Keratinocyte (primary cell): ENCODE results near the gene MIA3. TPM values are rescaled to one million over a fixed set of nuclear protein-coding genes. Genes with fewer than 3 reads are reported as not detected.
A peak's percentile ranks its signal among the peaks of the same experiment; 100 is the strongest.

Experiments used
- DNase-seq: peaks from one replicate; pipeline ENCODE4 v3.0.0-alpha.2; 2011; ENCODE audit warnings: low read depth, missing footprints, low spot score
- FAIRE-seq: peaks from 2 replicates; lab custom pipeline; 2011; peaks lifted over from hg19 to GRCh38; lab: Jason Lieb, UNC
- H2AFZ ChIP-seq: 2 replicates; pipeline ENCODE4 v1.6.0; 2012; ENCODE audit warnings: low read length, control low read depth, inconsistent platforms; ENCODE audit not compliant: control insufficient read depth
- H3K27ac ChIP-seq: 2 replicates; pipeline ENCODE4 v1.5.1; 2011; ENCODE audit warnings: low read length; ENCODE audit not compliant: control insufficient read depth, insufficient read depth
- H3K27me3 ChIP-seq: 3 replicates; pipeline ENCODE4 v1.6.0; 2011; ENCODE audit warnings: low read length; ENCODE audit not compliant: control insufficient read depth, insufficient read depth; ENCODE audit errors: extremely low read depth
- H3K36me3 ChIP-seq, 2 experiments: 2 replicates in 1 of 2; 3 replicates in 1 of 2; pipeline ENCODE4 v1.5.1; 2011; ENCODE audit warnings: low read length in 2 of 2, mild to moderate bottlenecking in 1 of 2; ENCODE audit not compliant: control insufficient read depth in 2 of 2, insufficient read depth in 2 of 2; ENCODE audit errors: extremely low read depth in 1 of 2
- H3K4me1 ChIP-seq: 3 replicates; pipeline ENCODE4 v1.5.1; 2011; ENCODE audit warnings: low read length; ENCODE audit not compliant: control insufficient read depth, insufficient read depth; ENCODE audit errors: extremely low read depth
- H3K4me2 ChIP-seq: 3 replicates; pipeline ENCODE4 v1.6.0; 2011; ENCODE audit warnings: low read depth, low read length; ENCODE audit not compliant: control insufficient read depth, insufficient read depth; ENCODE audit errors: extremely low read depth
- H3K4me3 ChIP-seq, 3 experiments: fragments of 200-600 bp in 1 of 3; sonication (generic) in 1 of 3; 2 replicates in 2 of 3; 3 replicates in 1 of 3; pipeline ENCODE4 v1.5.1; 2011 to 2016; ENCODE audit warnings: low read length in 3 of 3, mild to moderate bottlenecking in 3 of 3, control low read depth in 2 of 3, inconsistent platforms in 1 of 3, low read depth in 1 of 3, mixed read lengths in 1 of 3, mixed run types in 1 of 3, moderate library complexity in 1 of 3; ENCODE audit not compliant: control insufficient read depth in 2 of 3, insufficient read depth in 2 of 3; ENCODE audit errors: extremely low read depth in 1 of 3
- H3K79me2 ChIP-seq: 2 replicates; pipeline ENCODE4 v1.6.0; 2012; ENCODE audit warnings: low read length; ENCODE audit not compliant: control insufficient read depth, insufficient read depth
- H3K9ac ChIP-seq: 3 replicates; pipeline ENCODE4 v1.6.0; 2011; ENCODE audit warnings: low read length; ENCODE audit not compliant: control insufficient read depth, insufficient read depth; ENCODE audit errors: extremely low read depth
- H3K9me1 ChIP-seq: 3 replicates; pipeline ENCODE4 v1.6.0; 2011; ENCODE audit warnings: low read length; ENCODE audit not compliant: control insufficient read depth, insufficient read depth; ENCODE audit errors: extremely low read depth
- H3K9me3 ChIP-seq: 2 replicates; pipeline ENCODE4 v1.5.1; 2012; ENCODE audit warnings: low read depth, low read length; ENCODE audit not compliant: control insufficient read depth
- H4K20me1 ChIP-seq: 3 replicates; pipeline ENCODE4 v1.6.0; 2011; ENCODE audit warnings: low read length; ENCODE audit not compliant: control insufficient read depth, insufficient read depth; ENCODE audit errors: extremely low read depth
- EZH2 ChIP-seq: IDR thresholded peaks from one replicate; pipeline ENCODE4 v1.6.1; 2012; ENCODE audit warnings: inconsistent platforms, mild to moderate bottlenecking, low read length, moderate library complexity
- dilution Hi-C: fragments of 300-500 bp; cut with MboI; formaldehyde crosslinking; loops from one replicate; pipeline ENCODE4 v1.7.0; 2020; ENCODE audit warnings: low sequenced_read_pairs; ENCODE audit not compliant: extremely low pct_ligation_motif_present
- polyA plus RNA-seq, 5 experiments: library from polyadenylated mRNA; depleted of rRNA in 3 of 5; stranded (reverse) in 3 of 5; stranded (forward) in 1 of 5; unstranded in 1 of 5; fragments of >200 nt; gene quantifications; 1 replicate in 1 of 5; 2 replicates in 3 of 5; 3 replicates in 1 of 5; pipeline versions ENCODE4 v1.2.1 to v1.2.3, GENCODE V29; 2011 to 2012; ENCODE audit warnings: missing spikeins in 2 of 5, low read depth in 1 of 5, low replicate concordance in 1 of 5
- TF ChIP-seq, protein P1 (sequence below), 3 experiments: IDR thresholded peaks in 1 of 3; conservative IDR thresholded peaks in 1 of 3; optimal IDR thresholded peaks in 1 of 3; 2 replicates in 2 of 3; 3 replicates in 1 of 3; pipeline versions ENCODE3 to v1.5.1; 2011; ENCODE audit warnings: low read length in 3 of 3, mild to moderate bottlenecking in 3 of 3, moderate library complexity in 2 of 3, control low read depth in 1 of 3, inconsistent platforms in 1 of 3; ENCODE audit not compliant: insufficient read depth in 2 of 3; ENCODE audit errors: extremely low read depth in 1 of 3

Gene MIA3
- polyA plus RNA-seq, 1 donor (not counting 4 experiments of a cell fraction or from before 2014, with no cell fraction given) = 29.4 TPM

DNA sequence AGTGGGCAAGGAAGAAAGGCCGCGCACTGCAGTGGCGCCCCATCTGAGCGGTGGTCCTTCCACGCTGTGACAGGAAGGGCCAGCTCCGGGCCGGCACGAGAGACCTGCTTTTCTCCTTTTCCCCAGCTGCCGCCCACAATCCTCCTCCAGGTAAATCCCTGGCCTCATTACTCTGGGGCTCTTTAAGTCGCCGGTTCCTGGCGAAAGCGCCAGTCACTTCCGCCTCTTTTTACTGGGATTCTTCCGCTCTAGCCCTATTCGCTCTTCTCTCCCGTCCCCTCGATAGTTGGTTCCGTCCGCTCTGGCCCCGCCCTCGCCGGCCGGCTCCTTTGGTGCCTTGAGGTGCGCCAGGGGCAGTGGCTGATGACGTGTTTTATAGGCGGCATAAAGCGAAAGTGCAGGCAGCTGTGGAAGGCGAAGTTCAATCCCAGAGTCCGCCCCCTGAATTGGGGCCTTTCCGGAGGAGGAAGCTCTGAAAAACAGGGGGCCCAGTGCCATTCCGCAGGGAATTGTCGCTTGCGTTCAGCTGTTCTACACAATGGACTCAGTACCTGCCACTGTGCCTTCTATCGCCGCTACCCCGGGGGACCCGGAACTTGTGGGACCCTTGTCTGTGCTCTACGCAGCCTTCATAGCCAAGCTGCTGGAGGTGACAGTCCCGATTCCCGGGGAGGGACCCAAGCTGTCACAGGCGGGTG, 26.2 kb downstream of the MIA3 start:
- no peak for TF ChIP-seq EZH2
- TF ChIP-seq, protein P1, sequence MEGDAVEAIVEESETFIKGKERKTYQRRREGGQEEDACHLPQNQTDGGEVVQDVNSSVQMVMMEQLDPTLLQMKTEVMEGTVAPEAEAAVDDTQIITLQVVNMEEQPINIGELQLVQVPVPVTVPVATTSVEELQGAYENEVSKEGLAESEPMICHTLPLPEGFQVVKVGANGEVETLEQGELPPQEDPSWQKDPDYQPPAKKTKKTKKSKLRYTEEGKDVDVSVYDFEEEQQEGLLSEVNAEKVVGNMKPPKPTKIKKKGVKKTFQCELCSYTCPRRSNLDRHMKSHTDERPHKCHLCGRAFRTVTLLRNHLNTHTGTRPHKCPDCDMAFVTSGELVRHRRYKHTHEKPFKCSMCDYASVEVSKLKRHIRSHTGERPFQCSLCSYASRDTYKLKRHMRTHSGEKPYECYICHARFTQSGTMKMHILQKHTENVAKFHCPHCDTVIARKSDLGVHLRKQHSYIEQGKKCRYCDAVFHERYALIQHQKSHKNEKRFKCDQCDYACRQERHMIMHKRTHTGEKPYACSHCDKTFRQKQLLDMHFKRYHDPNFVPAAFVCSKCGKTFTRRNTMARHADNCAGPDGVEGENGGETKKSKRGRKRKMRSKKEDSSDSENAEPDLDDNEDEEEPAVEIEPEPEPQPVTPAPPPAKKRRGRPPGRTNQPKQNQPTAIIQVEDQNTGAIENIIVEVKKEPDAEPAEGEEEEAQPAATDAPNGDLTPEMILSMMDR (optimal IDR thresholded peaks at IDR 0.05 in 1 of 3, IDR thresholded peaks at IDR 0.05 in 1 of 3, conservative IDR thresholded peaks at IDR 0.05 in 1 of 3; ENCODE audit: extremely low read depth in 1 of 3, insufficient read depth in 2 of 3, low read length in 3 of 3) = no peak
- Histone ChIP-seq H3K9me1 (no peaks in the 10 kb centered on the region), H3K9ac (peak overlapping the region; percentile 95), H4K20me1 (no peaks in the 10 kb centered on the region), H3K36me3 (peaks cover 4 to 8% of the 10 kb centered on the region in 2 experiments), H3K27me3 (no peaks in the 10 kb centered on the region), H3K4me2 (peak overlapping the region; percentile 100), H3K4me1 (peaks cover 6% of the 10 kb centered on the region), H3K27ac (peak overlapping the region; percentile 95), H3K9me3 (no peaks in the 10 kb centered on the region), H3K79me2 (peaks cover 12% of the 10 kb centered on the region), H2AFZ (peak overlapping the region; percentile 98), H3K4me3 (peak overlapping the region; percentile 78 to 100 (median 98))
- FAIRE-seq (peak; percentile 93), DNase-seq (peak; percentile 75)
- dilution Hi-C loops = no loop called here

DNA sequence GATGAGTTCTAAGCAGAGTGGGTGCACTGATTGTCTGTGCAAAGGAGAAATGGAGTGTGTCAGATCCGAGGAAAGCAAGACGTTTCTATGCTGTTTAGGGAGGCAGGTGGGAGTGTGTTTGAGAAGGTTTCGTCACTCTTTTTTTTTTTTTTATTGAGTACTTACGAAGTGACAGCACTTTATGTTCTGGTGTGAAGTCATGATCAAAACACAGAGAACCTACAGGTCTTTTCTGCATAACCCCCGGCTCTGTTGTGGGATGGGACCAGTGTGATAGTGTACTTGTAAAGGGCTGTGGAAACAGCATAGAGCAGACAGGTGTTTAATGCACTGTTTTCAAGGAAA, 26.7 kb downstream of the MIA3 start:
- peak overlapping the region; percentile 100 for H3K4me2 ChIP-seq
- DNase-seq (no peak), FAIRE-seq (no peak)
- peak overlapping the region; percentile 95 for H3K27ac ChIP-seq
- H3K4me3 ChIP-seq = peak overlapping the region; percentile 78 to 100 (median 98)
- peaks cover 6% of the 10 kb centered on the region for H3K4me1 ChIP-seq
- peaks cover 12% of the 10 kb centered on the region for H3K79me2 ChIP-seq
- no peaks in the 10 kb centered on the region for H3K27me3 ChIP-seq
- H3K9me3 ChIP-seq = no peaks in the 10 kb centered on the region
- peaks cover 5 to 8% of the 10 kb centered on the region in 2 experiments for H3K36me3 ChIP-seq
- no peaks in the 10 kb centered on the region for H4K20me1 ChIP-seq
- peak overlapping the region; percentile 95 for H3K9ac ChIP-seq
- H2AFZ ChIP-seq = peak overlapping the region; percentile 94
- no peaks in the 10 kb centered on the region for H3K9me1 ChIP-seq
- dilution Hi-C loops = no loop called here
- no peak for TF ChIP-seq EZH2
- TF ChIP-seq, protein P1 (optimal IDR thresholded peaks at IDR 0.05 in 1 of 3, IDR thresholded peaks at IDR 0.05 in 1 of 3, conservative IDR thresholded peaks at IDR 0.05 in 1 of 3; ENCODE audit: extremely low read depth in 1 of 3, insufficient read depth in 2 of 3, low read length in 3 of 3) = no peak
